Prostate gland (tissue), 2 donors: ENCODE results near the gene EXD1. TPM values are rescaled to one million over a fixed set of nuclear protein-coding genes. Genes with fewer than 3 reads are reported as not detected.
A peak's percentile ranks its signal among the peaks of the same experiment; 100 is the strongest.

ENCODE experiments used
- DNase-seq: peaks from one replicate; pipeline ENCODE4 v3.0.0-alpha.2; 2019; ENCODE audit warnings: low spot score
- H3K27ac ChIP-seq, 2 donors: fragments of 200-600 bp; sonication (generic); 2 replicates each; pipeline ENCODE4 v1.5.1; 2017 to 2019
- H3K27me3 ChIP-seq: fragments of 200-600 bp; sonication (generic); replicated peaks from 2 replicates; pipeline ENCODE4 v1.5.1; 2019; ENCODE audit not compliant: insufficient read depth
- H3K36me3 ChIP-seq, 2 donors: fragments of 200-600 bp; sonication (generic); 1 replicate in 1 of 2; 2 replicates in 1 of 2; pipeline versions ENCODE4 v1.5.1 to v1.8.1; 2017 to 2019
- H3K4me1 ChIP-seq: fragments of 200-600 bp; sonication (generic); replicated peaks from 2 replicates; pipeline ENCODE4 v1.5.1; 2019
- H3K4me3 ChIP-seq, 2 donors: fragments of 200-600 bp; sonication (generic); 2 replicates each; pipeline ENCODE4 v1.5.1; 2017 to 2019
- H3K9me3 ChIP-seq: fragments of 200-600 bp; sonication (generic); 2 replicates; pipeline ENCODE4 v1.5.1; 2017
- POLR2A ChIP-seq: fragments of 450-650 bp; IDR thresholded peaks from one replicate; pipeline ENCODE4 v1.6.1; 2016; ENCODE audit warnings: antibody characterized with exemption, mild to moderate bottlenecking
- POLR2AphosphoS5 ChIP-seq: sonication (generic); formaldehyde crosslinking; IDR thresholded peaks from one replicate; pipeline ENCODE4 v1.6.1; 2017; ENCODE audit warnings: antibody characterized with exemption
- WGBS: methylation state at CpG from one replicate; pipeline ENCODE4 v1.1.5; 2018; 5-methylcytosine and 5-hydroxymethylcytosine counted together
- intact Hi-C: fragments of 100-400 bp; cut with DNase I; formaldehyde crosslinking; loops from one replicate; pipeline ENCODE4 v1.14.2; 2022
- total RNA-seq, 2 donors: library from RNA; depleted of rRNA; stranded (reverse); fragments of >200 nt; gene quantifications; one replicate each; pipeline ENCODE4 v1.1.0, GENCODE V29; 2016
- TF ChIP-seq, protein P1 (sequence below), 4 experiments: fragments of 200-600 bp in 2 of 4; fragments of 450-650 bp in 2 of 4; sonication (generic) in 2 of 4; IDR thresholded peaks; 1 replicate in 3 of 4; 2 replicates in 1 of 4; pipeline ENCODE4 v1.5.1; 2016 to 2019; ENCODE audit warnings: antibody characterized with exemption in 4 of 4, mild to moderate bottlenecking in 2 of 4, moderate library complexity in 2 of 4

The EXD1 gene
- total RNA-seq, 2 donors from 2014 or later, result 5.3 TPM; not detected in 1

GRCh38 chr15:41231422-41232226 lies 1.1 kb upstream of the EXD1 start:
- H3K4me3 ChIP-seq, result peak overlapping the region; percentile 48 to 88
- peak overlapping the region; percentile 85 to 97 for H3K27ac ChIP-seq
- no peaks in the 10 kb centered on the region for H3K36me3 ChIP-seq
- 2% methylated on average over 28 of the region's 28 CpGs for WGBS
- H3K9me3 ChIP-seq, result no peaks in the 10 kb centered on the region
- no peaks in the 10 kb centered on the region for H3K4me1 ChIP-seq
- H3K27me3 ChIP-seq, result no peaks in the 10 kb centered on the region
- TF ChIP-seq, protein P1, sequence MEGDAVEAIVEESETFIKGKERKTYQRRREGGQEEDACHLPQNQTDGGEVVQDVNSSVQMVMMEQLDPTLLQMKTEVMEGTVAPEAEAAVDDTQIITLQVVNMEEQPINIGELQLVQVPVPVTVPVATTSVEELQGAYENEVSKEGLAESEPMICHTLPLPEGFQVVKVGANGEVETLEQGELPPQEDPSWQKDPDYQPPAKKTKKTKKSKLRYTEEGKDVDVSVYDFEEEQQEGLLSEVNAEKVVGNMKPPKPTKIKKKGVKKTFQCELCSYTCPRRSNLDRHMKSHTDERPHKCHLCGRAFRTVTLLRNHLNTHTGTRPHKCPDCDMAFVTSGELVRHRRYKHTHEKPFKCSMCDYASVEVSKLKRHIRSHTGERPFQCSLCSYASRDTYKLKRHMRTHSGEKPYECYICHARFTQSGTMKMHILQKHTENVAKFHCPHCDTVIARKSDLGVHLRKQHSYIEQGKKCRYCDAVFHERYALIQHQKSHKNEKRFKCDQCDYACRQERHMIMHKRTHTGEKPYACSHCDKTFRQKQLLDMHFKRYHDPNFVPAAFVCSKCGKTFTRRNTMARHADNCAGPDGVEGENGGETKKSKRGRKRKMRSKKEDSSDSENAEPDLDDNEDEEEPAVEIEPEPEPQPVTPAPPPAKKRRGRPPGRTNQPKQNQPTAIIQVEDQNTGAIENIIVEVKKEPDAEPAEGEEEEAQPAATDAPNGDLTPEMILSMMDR (IDR thresholded peaks at IDR 0.05), result no peak
- no peak for TF ChIP-seq POLR2AphosphoS5
- no peak for TF ChIP-seq POLR2A
- intact Hi-C loops, result loop anchor here (5.0 kb wide), 1 partner anchor 114 kb away; the partner anchor contains the start of gene INO80
- no peak for DNase-seq

DNA sequence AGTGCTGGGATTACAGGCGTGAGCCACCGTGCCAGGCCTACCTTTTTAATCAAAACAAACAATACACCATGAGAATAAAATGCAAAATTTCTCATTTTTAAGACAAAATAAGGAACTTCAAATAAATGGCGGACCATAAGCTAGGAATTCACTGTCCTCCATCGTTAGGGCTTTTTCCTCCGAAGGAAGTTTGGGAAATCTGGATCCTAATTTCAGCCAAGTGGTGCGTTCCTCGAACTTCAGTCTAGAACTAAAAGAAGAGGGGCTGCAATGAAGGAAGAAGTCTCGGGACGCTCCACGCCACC lies 260 bp downstream of the EXD1 start:
- no peaks in the 10 kb centered on the region for H3K36me3 ChIP-seq
- intact Hi-C loops, result loop anchor here (5.0 kb wide), 1 partner anchor 113 kb away; the partner anchor contains the start of gene INO80
- no peaks in the 10 kb centered on the region for H3K9me3 ChIP-seq
- no peaks in the 10 kb centered on the region for H3K4me1 ChIP-seq
- H3K4me3 ChIP-seq, result peak overlapping the region; percentile 48 to 88
- H3K27me3 ChIP-seq, result no peaks in the 10 kb centered on the region
- whole genome bisulfite sequencing, result 24% methylated on average over 10 of the region's 10 CpGs
- no peak for DNase-seq
- TF ChIP-seq POLR2A (no peak), POLR2AphosphoS5 (no peak)
- TF ChIP-seq, protein P1 (IDR thresholded peaks at IDR 0.05), result no peak
- H3K27ac ChIP-seq, result peak overlapping the region; percentile 85 to 97

DNA sequence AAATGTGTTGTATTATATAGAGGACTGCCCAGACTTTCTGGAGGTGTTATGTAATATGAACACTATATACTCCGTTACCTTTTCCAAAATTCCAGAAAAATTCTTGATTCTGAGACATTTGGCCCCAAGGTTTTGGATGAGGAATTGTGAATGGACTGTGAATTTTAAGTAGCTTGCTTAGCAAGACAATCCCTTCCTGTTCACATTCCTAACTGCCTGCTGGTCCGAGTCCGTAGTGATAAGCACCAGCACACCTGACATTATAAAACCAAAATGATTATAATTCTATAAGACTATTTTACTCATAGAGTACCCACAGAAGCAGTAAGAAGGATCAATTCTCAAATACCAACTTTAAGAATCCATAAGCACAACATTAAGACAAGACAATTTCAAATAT lies 11.2 kb downstream of the EXD1 start:
- Histone ChIP-seq H3K27ac (no peak overlapping the region), H3K4me3 (no peak overlapping the region), H3K36me3 (no peaks in the 10 kb centered on the region), H3K27me3 (no peaks in the 10 kb centered on the region), H3K4me1 (no peaks in the 10 kb centered on the region), H3K9me3 (no peaks in the 10 kb centered on the region)
- TF ChIP-seq POLR2AphosphoS5 (no peak), POLR2A (no peak)
- TF ChIP-seq, protein P1 (IDR thresholded peaks at IDR 0.05), result no peak
- DNase-seq, result no peak
- WGBS, result 70% methylated on average over 3 of the region's 3 CpGs
- intact Hi-C loops, result no loop called here

GRCh38 chr15:41218851-41219250 lies 11.7 kb downstream of the EXD1 start:
- Histone ChIP-seq H3K36me3 (no peaks in the 10 kb centered on the region), H3K4me1 (no peaks in the 10 kb centered on the region), H3K9me3 (no peaks in the 10 kb centered on the region), H3K27me3 (no peaks in the 10 kb centered on the region), H3K4me3 (no peak overlapping the region), H3K27ac (no peak overlapping the region)
- no peak for TF ChIP-seq POLR2AphosphoS5
- TF ChIP-seq POLR2A, result no peak
- TF ChIP-seq, protein P1 (IDR thresholded peaks at IDR 0.05), result no peak
- no peak for DNase-seq
- intact Hi-C loops, result no loop called here
- 3% methylated on average over 1 of the region's 1 CpG for WGBS

DNA sequence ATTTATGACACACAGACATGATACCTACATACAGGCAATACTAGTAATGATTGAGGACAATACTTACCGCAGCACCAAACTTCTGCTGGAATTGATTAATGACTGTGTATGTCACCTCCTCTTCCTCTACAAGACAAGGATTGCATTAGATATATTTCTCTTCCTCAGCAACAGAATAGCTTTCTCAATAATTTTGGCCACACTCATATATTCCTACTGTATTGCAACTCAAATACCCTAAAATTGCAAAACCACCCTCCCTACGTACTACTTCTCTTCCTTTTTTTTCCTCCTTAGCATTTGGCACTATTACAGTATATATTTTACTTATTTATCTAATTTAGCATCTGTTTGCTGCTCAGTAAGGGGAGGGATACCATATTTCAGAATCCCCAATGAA lies 14.8 kb downstream of the EXD1 start:
- Histone ChIP-seq H3K27ac (no peak overlapping the region), H3K4me3 (no peak overlapping the region), H3K36me3 (no peaks in the 10 kb centered on the region), H3K9me3 (no peaks in the 10 kb centered on the region), H3K27me3 (no peaks in the 10 kb centered on the region), H3K4me1 (no peaks in the 10 kb centered on the region)
- intact Hi-C loops, result no loop called here
- WGBS, result 68% methylated on average over 2 of the region's 2 CpGs
- TF ChIP-seq POLR2A (no peak), POLR2AphosphoS5 (no peak)
- TF ChIP-seq, protein P1 (IDR thresholded peaks at IDR 0.05), result no peak
- DNase-seq, result no peak
